ENCODE measurements around the gene YIPF4.

- no peak for TF ChIP-seq MAX (IDR thresholded peaks at IDR 0.05)
- no peak for TF ChIP-seq CREB1 (IDR thresholded peaks at IDR 0.05; ENCODE audit: low read depth)
- TF ChIP-seq REST (IDR thresholded peaks at IDR 0.05; ENCODE audit: low read depth), result no peak
- no peak for TF ChIP-seq USF1 (IDR thresholded peaks at IDR 0.05)
- no peak for TF ChIP-seq CEBPB (IDR thresholded peaks at IDR 0.05)
Measured at GRCh38 chr2:32355976-32356680, 78.4 kb downstream of the YIPF4 start.
